Activated T-helper 1 cell treated with anti-CD3 and anti-CD28 coated beads, Interleukin-12 subunit alpha, Interleukin-12 subunit beta, Interleukin-2, Interleukin-4 antibody, amounts not matched to agents 30 ng/mL and 10 ng/mL and 1 ng/mL, durations not matched to agents 14 hours and 24 hours and 36 hours (primary cell): Measurements from ENCODE around the gene CLASP1. TPM values are rescaled to one million over a fixed set of nuclear protein-coding genes. Genes with fewer than 3 reads are reported as not detected.
"Not testable (repeated sequence)": the region's sequence is repeated elsewhere in the genome, so short reads cannot be mapped to it uniquely, and the experiment has no call there.

ENCODE experiments used
- DNase-seq: peaks from one replicate; pipeline ENCODE4 v3.0.0; 2021; ENCODE audit warnings: low spot score
- H3K27ac Mint-ChIP-seq: one replicate; pipeline ENCODE4 v1.8.0; 2021; ENCODE audit warnings: mild to moderate bottlenecking, mixed read lengths
- H3K27me3 Mint-ChIP-seq: one replicate; pipeline ENCODE4 v1.8.0; 2022; ENCODE audit warnings: mild to moderate bottlenecking, moderate library complexity, mixed read lengths; ENCODE audit not compliant: insufficient read depth
- H3K36me3 Mint-ChIP-seq: one replicate; pipeline ENCODE4 v1.8.0; 2021; ENCODE audit warnings: low read depth, mixed read lengths
- H3K4me1 Mint-ChIP-seq: one replicate; pipeline ENCODE4 v1.8.0; 2021; ENCODE audit warnings: low read depth, mixed read lengths
- H3K4me3 Mint-ChIP-seq: one replicate; pipeline ENCODE4 v1.8.0; 2021; ENCODE audit warnings: mild to moderate bottlenecking, moderate library complexity, mixed read lengths
- H3K9me3 Mint-ChIP-seq: one replicate; pipeline ENCODE4 v1.8.0; 2021; ENCODE audit warnings: mixed read lengths
- intact Hi-C: fragments of 100-400 bp; cut with micrococcal nuclease; formaldehyde crosslinking; loops from one replicate; pipeline ENCODE4 v1.15.1; 2024
- total RNA-seq: library from RNA; stranded (reverse); gene quantifications from 2 replicates; pipeline ENCODE4 v1.2.3, GENCODE V29; 2022

CLASP1 gene
- total RNA-seq, 1 donor from 2014 or later, result 62.6 TPM

GRCh38 chr2:121682396-121683298, 33.4 kb upstream of the CLASP1 start:
- intact Hi-C loops, result no loop called here
- no peak for DNase-seq
- Mint-ChIP-seq H3K36me3 (peaks cover 15% of the 10 kb centered on the region), H3K9me3 (peaks cover 60% of the 10 kb centered on the region), H3K4me1 (peaks cover 15% of the 10 kb centered on the region), H3K27me3 (no peaks in the 10 kb centered on the region), H3K27ac (no peak overlapping the region), H3K4me3 (no peak overlapping the region)

- peaks cover 71% of the 10 kb centered on the region for H3K9me3 Mint-ChIP-seq
- intact Hi-C loops, result no loop called here
- no peak for DNase-seq
- H3K36me3 Mint-ChIP-seq, result peaks cover 15% of the 10 kb centered on the region
- no peak overlapping the region for H3K4me3 Mint-ChIP-seq
- H3K27me3 Mint-ChIP-seq, result no peaks in the 10 kb centered on the region
- peaks cover 15% of the 10 kb centered on the region for H3K4me1 Mint-ChIP-seq
- no peak overlapping the region for H3K27ac Mint-ChIP-seq
Observed at GRCh38 chr2:121677855-121678254, 28.6 kb upstream of the CLASP1 start.

- H3K4me3 Mint-ChIP-seq, DNase-seq, H3K4me1 Mint-ChIP-seq, H3K27me3 Mint-ChIP-seq, H3K27ac Mint-ChIP-seq, intact Hi-C loops: not testable (repeated sequence)
- Mint-ChIP-seq H3K36me3 (peaks cover 11% of the 10 kb centered on the region), H3K9me3 (peaks cover 64% of the 10 kb centered on the region)
Observed at GRCh38 chr2:121671621-121672020, 22.4 kb upstream of the CLASP1 start.

DNA sequence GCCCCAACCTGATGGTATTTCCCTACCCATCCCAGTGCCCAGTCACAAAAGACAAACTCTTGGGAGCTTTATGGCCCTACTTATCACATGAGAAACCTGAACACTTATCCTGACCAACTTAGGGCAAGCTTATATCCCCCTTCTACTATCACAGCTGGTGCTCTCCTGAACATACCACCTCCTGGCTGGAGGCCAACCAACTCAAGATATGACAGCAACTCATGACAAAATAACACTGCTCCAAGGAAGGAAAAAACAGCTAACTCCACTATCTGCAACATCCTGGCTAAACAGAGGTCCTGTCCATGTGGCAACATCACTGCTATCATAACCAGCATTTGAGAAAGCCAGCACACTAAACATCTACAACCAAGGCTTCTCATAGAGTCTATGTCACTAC, 20.9 kb upstream of the CLASP1 start:
- DNase-seq, result no peak
- Mint-ChIP-seq H3K27me3 (no peaks in the 10 kb centered on the region), H3K4me1 (no peaks in the 10 kb centered on the region), H3K4me3 (no peak overlapping the region), H3K36me3 (peaks cover 10% of the 10 kb centered on the region), H3K9me3 (peaks cover 50% of the 10 kb centered on the region), H3K27ac (no peak overlapping the region)
- intact Hi-C loops, result no loop called here

DNA sequence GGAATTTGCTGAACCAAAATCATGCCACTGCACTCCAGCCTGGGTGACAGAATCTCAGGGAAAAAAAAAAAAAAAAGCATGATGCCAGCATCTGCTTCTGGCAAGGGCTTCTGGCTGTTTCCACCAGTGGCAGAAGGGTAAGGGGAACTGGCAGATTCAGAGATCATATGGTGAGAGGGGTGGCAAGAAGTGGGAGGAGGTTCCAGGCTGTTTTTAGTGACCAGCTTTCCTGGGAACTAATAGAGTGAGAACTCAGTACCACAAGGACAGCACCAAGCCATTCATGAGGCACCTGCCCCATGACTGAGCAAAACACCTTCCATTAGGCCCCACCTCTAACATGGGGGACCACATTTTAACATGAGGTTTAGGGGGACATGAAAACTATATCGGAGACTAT, 18.4 kb upstream of the CLASP1 start:
- H3K4me1 Mint-ChIP-seq, result no peaks in the 10 kb centered on the region
- no peaks in the 10 kb centered on the region for H3K27me3 Mint-ChIP-seq
- peaks cover 27% of the 10 kb centered on the region for H3K9me3 Mint-ChIP-seq
- peaks cover 8% of the 10 kb centered on the region for H3K36me3 Mint-ChIP-seq
- no peak overlapping the region for H3K27ac Mint-ChIP-seq
- intact Hi-C loops, result no loop called here
- H3K4me3 Mint-ChIP-seq, result no peak overlapping the region
- no peak for DNase-seq

DNA sequence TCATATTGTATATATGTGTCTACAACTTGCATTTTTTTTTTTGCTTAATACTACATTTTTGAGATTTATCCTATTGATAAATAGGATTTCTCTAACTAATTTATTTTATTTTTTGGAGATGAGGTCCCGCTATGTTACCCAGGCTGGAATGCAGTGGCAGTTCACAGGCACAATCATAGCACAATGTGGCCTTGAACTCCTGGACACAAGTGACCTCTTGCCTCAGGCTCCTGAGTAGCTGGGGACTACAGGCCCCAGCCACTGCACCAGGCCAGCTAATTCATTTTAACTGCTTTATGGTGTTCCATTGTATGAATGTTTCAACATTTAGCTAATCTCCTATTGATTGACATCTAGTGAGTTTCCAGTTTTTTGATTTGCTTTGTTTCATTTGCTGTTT, 16.8 kb upstream of the CLASP1 start:
- Mint-ChIP-seq H3K4me3 (no peak overlapping the region), H3K36me3 (peaks cover 10% of the 10 kb centered on the region), H3K9me3 (peaks cover 15% of the 10 kb centered on the region), H3K4me1 (no peaks in the 10 kb centered on the region), H3K27me3 (no peaks in the 10 kb centered on the region), H3K27ac (no peak overlapping the region)
- no peak for DNase-seq
- intact Hi-C loops, result no loop called here

GRCh38 chr2:121665504-121665903, 16.2 kb upstream of the CLASP1 start:
- H3K4me3 Mint-ChIP-seq, result no peak overlapping the region
- H3K9me3 Mint-ChIP-seq, result peaks cover 10% of the 10 kb centered on the region
- intact Hi-C loops, result no loop called here
- peaks cover 10% of the 10 kb centered on the region for H3K36me3 Mint-ChIP-seq
- no peaks in the 10 kb centered on the region for H3K27me3 Mint-ChIP-seq
- H3K4me1 Mint-ChIP-seq, result no peaks in the 10 kb centered on the region
- no peak for DNase-seq
- no peak overlapping the region for H3K27ac Mint-ChIP-seq

GRCh38 chr2:121664713-121665112, 15.5 kb upstream of the CLASP1 start:
- no peak overlapping the region for H3K27ac Mint-ChIP-seq
- peaks cover 4% of the 10 kb centered on the region for H3K9me3 Mint-ChIP-seq
- intact Hi-C loops, result no loop called here
- peaks cover 10% of the 10 kb centered on the region for H3K36me3 Mint-ChIP-seq
- DNase-seq, result no peak
- no peaks in the 10 kb centered on the region for H3K27me3 Mint-ChIP-seq
- no peaks in the 10 kb centered on the region for H3K4me1 Mint-ChIP-seq
- no peak overlapping the region for H3K4me3 Mint-ChIP-seq

GRCh38 chr2:121664086-121664485, 14.8 kb upstream of the CLASP1 start:
- Mint-ChIP-seq H3K36me3 (peaks cover 10% of the 10 kb centered on the region), H3K27me3 (no peaks in the 10 kb centered on the region), H3K9me3 (no peaks in the 10 kb centered on the region), H3K4me1 (no peaks in the 10 kb centered on the region), H3K27ac (no peak overlapping the region), H3K4me3 (no peak overlapping the region)
- intact Hi-C loops, result no loop called here
- DNase-seq, result no peak

DNA sequence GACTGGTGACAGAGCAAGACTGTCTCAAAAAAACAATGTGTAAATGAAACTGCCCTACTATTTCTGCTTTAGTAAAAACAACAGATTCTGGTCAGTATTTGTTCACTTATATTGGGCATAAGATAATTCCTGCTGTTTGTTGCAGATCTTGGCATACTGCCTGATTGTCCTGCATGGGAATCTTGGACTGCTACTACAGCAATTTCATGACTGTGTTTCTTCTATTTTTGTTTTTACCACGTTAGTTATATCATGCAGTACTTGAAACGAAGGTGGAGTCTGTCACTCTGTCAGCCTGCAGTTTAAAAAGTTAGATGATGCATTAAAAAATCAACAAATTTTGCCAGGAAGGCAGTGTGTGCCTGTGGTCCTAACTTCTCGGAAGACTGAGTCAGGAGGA, 14.2 kb upstream of the CLASP1 start:
- no peaks in the 10 kb centered on the region for H3K9me3 Mint-ChIP-seq
- H3K27ac Mint-ChIP-seq, result no peak overlapping the region
- H3K36me3 Mint-ChIP-seq, result peaks cover 13% of the 10 kb centered on the region
- no peak for DNase-seq
- no peaks in the 10 kb centered on the region for H3K27me3 Mint-ChIP-seq
- no peak overlapping the region for H3K4me3 Mint-ChIP-seq
- intact Hi-C loops, result no loop called here
- no peaks in the 10 kb centered on the region for H3K4me1 Mint-ChIP-seq

DNA sequence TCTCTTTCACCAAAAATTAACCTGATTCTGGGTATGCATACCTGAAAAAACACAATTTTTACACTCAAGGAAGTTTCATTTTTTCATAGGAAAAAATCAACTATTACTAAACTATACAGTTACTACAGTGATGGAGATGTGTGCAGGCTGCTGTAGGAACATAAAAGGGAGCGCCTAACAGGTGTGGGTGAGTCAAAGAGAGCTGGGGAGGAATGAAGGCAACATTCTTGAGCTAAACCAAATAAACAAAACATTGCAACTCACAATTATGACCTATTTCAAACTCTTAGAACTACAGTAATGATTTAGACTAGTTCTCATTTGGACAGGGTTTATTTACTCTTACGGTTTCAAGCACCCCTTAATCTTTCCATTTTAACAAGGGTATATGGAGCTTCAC, 13.4 kb upstream of the CLASP1 start:
- H3K27me3 Mint-ChIP-seq, result no peaks in the 10 kb centered on the region
- intact Hi-C loops, result no loop called here
- H3K4me3 Mint-ChIP-seq, result no peak overlapping the region
- H3K9me3 Mint-ChIP-seq, result no peaks in the 10 kb centered on the region
- no peaks in the 10 kb centered on the region for H3K4me1 Mint-ChIP-seq
- H3K36me3 Mint-ChIP-seq, result peaks cover 9% of the 10 kb centered on the region
- DNase-seq, result no peak
- no peak overlapping the region for H3K27ac Mint-ChIP-seq

DNA sequence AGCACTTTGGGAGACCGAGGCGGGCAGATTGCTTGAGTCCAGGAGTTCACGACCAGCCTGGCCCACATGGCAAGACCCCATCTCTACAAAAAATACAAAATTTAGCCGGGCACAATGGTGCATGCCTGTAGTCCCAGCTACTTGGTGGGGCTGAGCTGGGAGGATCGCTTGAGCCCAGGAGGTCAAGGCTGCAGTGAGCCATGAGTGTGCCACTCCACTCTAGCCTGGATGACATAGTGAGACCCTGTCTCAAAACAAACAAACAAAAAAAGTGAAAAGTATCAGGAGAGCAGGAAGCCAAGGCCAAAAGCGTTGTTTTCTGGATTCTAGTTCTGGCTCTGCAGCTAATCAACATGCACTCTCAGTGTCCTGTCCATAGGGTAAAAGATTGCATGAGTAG, 10.7 kb upstream of the CLASP1 start:
- no peak overlapping the region for H3K27ac Mint-ChIP-seq
- intact Hi-C loops, result no loop called here
- H3K9me3 Mint-ChIP-seq, result no peaks in the 10 kb centered on the region
- no peaks in the 10 kb centered on the region for H3K4me1 Mint-ChIP-seq
- DNase-seq, result no peak
- peaks cover 8% of the 10 kb centered on the region for H3K36me3 Mint-ChIP-seq
- H3K27me3 Mint-ChIP-seq, result no peaks in the 10 kb centered on the region
- no peak overlapping the region for H3K4me3 Mint-ChIP-seq

DNA sequence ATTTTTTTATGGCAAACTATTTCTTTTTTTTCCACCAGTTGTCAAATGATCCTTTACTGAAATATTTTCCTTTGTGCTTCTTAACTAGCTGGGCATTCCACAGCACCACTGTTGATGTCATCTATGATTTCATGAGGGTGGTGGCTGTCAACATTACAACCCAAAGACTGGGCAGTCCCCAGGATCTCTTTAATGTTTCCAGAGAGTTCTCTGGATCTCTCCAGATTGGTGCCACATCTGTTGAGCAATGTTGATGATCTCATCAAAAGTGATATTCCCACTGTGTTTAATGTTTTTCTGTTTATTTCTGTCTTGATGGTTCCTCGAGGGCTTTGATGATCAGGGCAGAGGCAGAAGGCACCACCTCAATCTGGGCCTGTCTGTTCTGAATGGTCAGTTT, 9.1 kb upstream of the CLASP1 start:
- H3K9me3 Mint-ChIP-seq, H3K4me1 Mint-ChIP-seq, H3K27me3 Mint-ChIP-seq, H3K4me3 Mint-ChIP-seq, H3K27ac Mint-ChIP-seq, intact Hi-C loops, DNase-seq: not testable (repeated sequence)
- H3K36me3 Mint-ChIP-seq, result peaks cover 17% of the 10 kb centered on the region
